ENCODE measurements around the gene TEX44.
"Not testable (repeated sequence)": the region's sequence is repeated elsewhere in the genome, so short reads cannot be mapped to it uniquely, and the experiment has no call there.

The TEX44 gene

DNA sequence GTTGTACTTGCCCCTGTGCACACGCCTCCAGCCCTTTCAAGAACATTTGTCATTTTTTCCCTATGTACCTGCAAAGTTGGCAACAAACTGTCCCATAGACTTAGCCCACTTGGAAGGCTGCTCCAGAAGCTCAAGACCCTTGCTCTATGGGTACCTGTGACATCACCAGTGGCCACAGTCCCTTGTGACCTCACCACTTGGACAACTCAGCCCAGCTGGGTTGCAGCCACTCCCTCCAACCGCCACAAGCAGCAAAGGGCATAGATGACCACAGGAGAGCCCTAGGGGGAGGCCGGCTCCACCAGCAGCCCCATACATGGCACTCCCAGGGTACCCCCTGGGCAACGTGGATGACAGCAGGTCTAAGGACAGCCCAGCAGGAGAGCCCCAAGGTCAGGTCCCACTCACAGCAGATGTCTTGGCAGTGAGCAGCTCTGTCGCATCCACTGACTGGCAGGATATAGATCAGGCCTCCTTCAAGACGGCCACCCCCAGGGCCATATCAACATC is at the start of gene TEX44:
Gene TEX44, plus strand, starts transcription at position 229 of the 510 bp plus-strand sequence. Its CDS starts 88 bp downstream, at position 317.
- DNase-seq = no peak

GRCh38 chr2:231545105-231545902 is 47.4 kb upstream of the TEX44 start:
- DNase-seq = peak; percentile 57

DNA sequence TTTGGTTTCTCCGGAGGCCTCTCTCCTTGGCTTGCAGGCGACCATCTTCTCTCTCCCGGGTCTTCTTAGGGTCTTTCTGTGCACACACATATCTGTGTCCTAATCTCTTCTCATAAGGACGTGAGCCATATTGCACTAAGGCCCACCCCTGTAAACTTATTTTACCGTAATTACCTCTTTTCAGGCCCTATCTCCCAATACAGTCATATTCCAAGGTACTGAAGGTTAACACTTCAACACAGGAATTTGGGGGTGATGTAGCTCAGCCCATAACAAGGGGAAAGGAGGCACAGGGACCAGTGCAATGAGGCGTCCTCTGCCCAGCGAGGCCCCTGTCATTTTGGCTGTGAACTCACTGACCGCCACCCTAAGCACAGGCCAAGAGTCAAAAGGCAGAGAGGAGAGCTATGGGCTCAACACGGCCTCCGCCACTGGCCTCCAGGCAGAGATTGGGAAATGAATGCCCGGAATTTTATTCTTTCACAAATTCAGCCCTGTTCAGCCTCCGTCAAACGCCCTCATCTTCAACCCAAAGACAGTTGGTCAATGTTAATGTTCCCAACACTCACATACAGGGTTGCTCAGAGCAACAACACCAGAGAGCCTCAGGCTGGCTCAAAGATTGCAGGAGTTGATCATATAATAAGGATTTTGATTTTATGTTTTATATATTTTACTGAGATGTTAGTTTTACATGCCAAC is 46.5 kb upstream of the TEX44 start:
- DNase-seq = no peak

DNA sequence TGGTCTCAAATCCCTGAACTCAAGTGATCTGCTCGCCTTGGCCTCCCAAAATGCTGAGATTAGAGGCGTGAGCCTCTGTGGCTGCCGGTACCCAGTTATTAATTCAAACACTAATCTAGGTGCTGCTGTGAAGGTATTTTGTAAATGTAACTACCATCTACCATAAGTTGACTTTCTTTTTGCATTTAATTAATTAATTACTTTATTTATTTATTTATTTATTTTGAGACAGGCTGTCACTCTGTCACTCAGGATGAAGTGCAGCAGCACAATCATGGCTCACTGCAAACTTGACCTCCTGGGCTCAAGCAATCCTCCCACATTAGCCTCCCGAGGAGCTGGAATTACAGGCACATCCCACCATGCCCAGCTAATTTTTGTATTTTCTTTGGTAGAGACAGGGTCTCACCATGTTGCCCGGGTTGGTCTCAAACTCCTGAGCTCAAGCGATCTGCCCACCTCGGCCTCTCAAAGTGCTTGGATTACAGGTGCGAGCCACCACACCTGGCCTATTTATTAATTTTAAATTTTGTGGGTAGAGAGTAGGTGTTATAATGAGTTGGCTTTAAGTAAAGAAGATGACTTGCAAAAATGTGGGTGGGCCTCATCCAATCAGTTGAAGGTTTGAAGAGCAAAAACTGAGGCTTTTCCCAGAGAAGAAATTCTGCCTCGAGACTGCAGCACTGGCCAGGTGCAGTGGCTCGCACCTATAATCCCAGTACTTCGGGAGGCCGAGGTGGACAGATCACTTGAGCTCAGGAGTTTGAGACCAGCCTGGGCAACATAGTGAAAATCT is 45.2 kb upstream of the TEX44 start:
- DNase-seq = no peak

DNA sequence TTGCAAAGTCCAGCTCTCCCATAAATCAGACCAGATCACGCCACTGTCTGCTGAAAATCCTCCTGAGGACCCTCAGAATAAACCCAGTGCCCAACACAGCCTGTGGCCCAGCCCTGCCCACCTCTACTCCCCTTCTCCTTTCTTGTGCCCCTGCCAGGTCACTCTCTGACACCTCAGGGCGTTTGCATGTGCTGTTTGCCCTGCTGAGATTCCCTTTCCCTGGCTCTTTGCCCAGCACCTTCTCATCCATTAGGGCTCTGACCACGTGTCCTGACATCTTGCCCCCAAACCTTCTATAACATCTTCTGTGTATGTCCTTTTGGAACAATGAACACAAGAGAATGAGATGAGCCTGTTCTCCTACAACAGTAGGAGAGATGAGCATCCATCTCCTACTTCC is 43.9 kb upstream of the TEX44 start:
- no peak for DNase-seq

- DNase-seq = no peak
Measured at GRCh38 chr2:231549446-231550239, 43.0 kb upstream of the TEX44 start.

DNA sequence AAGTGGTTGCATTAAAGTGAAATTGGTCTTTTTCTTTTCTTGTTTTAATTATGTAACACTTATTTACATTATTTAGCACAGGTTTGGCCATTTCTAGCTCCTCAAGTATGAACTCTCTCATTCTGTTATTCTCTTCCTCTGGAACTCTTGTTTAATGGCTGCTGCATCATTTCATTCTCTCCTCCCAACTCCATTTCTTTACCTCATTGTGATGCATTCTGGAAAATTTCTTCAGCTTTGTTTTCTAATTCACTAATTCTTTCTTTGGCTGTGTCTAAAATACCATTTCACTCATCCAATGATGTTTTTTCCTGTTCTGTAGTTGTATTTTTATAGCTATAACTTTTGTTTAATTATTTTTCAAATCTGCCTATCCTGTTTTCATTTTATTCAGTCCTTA is 39.9 kb upstream of the TEX44 start:
- no peak for DNase-seq

- no peak for DNase-seq
Measured at GRCh38 chr2:231554327-231554726, 38.3 kb upstream of the TEX44 start.

DNA sequence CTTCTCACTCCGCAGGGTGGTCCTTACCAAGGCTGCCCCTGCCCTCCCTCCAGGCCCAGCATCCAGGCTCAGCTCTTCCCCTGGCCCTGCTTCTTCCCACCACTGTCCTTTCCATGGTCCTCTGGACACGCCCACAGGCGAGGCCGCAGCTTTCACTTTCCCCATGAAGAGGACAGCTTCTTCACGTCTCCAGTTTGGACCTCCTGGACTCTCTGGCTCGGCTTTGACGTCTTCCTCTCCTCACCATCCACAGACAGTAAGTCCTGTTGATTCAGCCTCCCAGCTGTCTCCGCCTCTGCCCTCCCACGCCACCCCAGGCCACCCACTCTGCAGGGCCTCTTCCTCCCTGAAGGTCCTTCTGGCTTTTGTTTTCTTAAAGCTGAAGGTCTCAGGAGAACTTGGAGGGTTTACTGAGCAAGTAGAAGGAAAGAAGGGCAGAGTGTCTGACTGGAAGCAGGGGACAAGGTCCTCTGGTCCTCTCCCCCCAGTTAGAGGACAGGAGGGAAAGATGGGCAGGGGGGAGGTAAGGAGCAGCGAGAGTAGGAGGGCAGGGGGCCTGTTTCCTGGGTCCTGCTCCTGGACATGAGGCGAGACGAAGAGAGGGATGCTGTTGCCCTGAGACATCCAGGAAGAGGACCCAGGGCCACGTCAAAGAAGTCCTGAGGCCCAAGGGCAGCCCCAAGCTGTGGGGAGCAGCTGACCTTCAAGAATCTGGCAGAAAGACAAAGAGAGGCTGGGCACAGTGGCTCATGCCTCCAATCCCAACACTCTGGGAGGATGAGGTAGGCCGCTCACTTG is 37.7 kb upstream of the TEX44 start:
- DNase-seq = peak; percentile 57

GRCh38 chr2:231556496-231556895 is 36.2 kb upstream of the TEX44 start:
- DNase-seq = not testable (repeated sequence)

DNA sequence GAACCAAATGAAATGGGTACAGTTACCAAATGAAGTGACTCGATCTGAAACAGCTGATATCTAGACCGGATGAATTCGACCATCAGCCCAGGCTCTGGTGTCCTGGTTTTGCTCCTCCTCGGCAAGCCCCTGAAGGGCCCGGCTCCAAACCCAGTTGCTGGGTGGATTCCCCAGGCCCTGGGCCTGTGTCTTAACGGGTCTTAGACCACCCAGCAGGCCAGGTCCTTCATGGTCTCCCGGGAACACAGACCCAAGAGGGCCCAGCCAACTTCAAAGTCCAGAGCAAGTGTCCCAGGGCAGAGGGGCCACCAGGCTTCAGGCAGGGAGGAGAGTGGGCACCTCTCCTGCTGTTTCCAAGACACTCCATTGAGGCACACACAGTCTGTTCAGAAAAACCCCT is 35.7 kb upstream of the TEX44 start:
- no peak for DNase-seq

GRCh38 chr2:231557571-231558217 is 35.0 kb upstream of the TEX44 start:
- peak; percentile 66 for DNase-seq

GRCh38 chr2:231563378-231563961 is 29.2 kb upstream of the TEX44 start:
- DNase-seq = peak; percentile 64

- DNase-seq = no peak
Measured at GRCh38 chr2:231565887-231566594, 26.6 kb upstream of the TEX44 start.

- no peak for DNase-seq
Measured at GRCh38 chr2:231567159-231567558, 25.5 kb upstream of the TEX44 start.

GRCh38 chr2:231568098-231568784 is 24.4 kb upstream of the TEX44 start:
- no peak for DNase-seq

DNA sequence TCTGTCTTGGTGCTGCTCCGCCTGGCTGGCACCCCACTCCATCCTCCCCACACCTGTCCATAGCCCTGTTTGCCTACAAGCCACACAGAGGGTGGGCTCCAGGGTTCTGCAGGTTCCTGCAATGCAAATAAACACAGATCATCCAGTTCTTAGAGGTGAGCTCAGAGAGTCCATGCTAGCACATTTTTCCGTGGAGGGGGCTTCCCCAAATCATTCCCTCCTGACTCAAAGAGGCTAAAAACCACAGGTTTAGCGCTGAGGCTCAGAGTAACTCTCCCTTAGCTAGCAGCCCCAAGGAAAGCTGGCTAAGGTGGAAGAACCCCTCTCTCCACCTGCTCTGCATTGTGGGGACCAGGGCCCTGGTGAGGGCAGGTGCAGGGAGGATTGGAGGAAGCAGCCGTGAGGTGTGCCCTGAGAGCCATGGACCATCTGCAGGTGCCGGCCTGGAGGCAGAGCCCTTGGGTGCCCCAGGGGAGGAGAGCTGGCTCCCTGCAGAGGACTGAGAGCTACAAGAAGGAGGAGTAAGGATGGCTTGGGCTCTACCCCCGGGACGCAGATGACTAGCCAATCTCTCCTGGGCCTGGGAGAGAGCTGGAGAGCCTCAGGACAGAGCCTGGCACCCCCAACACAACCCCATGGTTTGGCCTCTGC is 23.8 kb upstream of the TEX44 start:
- no peak for DNase-seq

DNA sequence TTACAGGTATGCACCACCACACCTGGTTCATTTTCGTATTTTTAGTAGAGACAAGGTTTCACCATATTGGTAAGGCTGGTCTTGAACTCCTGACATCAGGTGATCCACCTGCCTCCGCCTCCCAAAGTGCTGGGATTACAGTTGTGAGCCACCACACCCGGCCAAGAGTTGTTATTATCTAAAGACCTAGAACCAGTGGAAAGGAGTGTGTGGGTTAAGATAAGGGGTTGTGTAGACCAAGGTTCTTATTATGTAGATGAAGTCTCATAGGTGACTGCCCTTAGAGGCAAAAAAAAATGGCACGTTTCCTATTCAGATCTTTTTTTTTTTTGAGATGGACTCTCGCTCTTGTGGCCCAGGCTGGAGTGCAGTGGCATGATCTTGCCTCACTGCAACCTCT is 21.7 kb upstream of the TEX44 start:
- DNase-seq = not testable (repeated sequence)

Measured in left hindlimb (tissue), 1 donor.